Mesothelial cell of epicardium (in vitro differentiated cells): ENCODE results near the gene KLF14. TPM values are rescaled to one million over a fixed set of nuclear protein-coding genes. Genes with fewer than 3 reads are reported as not detected.

Experiments
- DNase-seq, 2 experiments: peaks; one replicate each; pipeline ENCODE4 v3.0.0; 2021; ENCODE audit warnings: low spot score in 2 of 2; ENCODE audit not compliant: unreplicated experiment in 2 of 2
- H3K27ac Mint-ChIP-seq: 2 replicates; pipeline ENCODE4 v1.8.0; 2021; ENCODE audit warnings: mixed read lengths
- H3K27me3 Mint-ChIP-seq: 2 replicates; pipeline ENCODE4 v1.8.0; 2021; ENCODE audit warnings: low read depth, mixed read lengths
- H3K36me3 Mint-ChIP-seq: 2 replicates; pipeline ENCODE4 v1.8.0; 2021; ENCODE audit warnings: mixed read lengths
- H3K4me1 Mint-ChIP-seq: 2 replicates; pipeline ENCODE4 v1.8.0; 2021; ENCODE audit warnings: mixed read lengths
- H3K4me3 Mint-ChIP-seq: 2 replicates; pipeline ENCODE4 v1.8.0; 2021; ENCODE audit warnings: mild to moderate bottlenecking, moderate library complexity, mixed read lengths
- H3K9me3 Mint-ChIP-seq: 2 replicates; pipeline ENCODE4 v1.8.0; 2021; ENCODE audit warnings: mixed read lengths
- CTCF ChIP-seq: fragments of 200-600 bp; sonication (generic); IDR thresholded peaks from one replicate; pipeline ENCODE4 v1.5.0; 2021; ENCODE audit warnings: antibody characterized with exemption; ENCODE audit not compliant: unreplicated experiment
- total RNA-seq: library from RNA; stranded (reverse); gene quantifications from 3 replicates; pipeline ENCODE4 v1.2.1, GENCODE V29; 2021

The KLF14 gene
- total RNA-seq, 1 donor from 2014 or later: 0.87 TPM

GRCh38 chr7:130741331-130741995 is 7.5 kb upstream of the KLF14 start:
- DNase-seq: no peak
- no peaks in the 10 kb centered on the region for H3K9me3 Mint-ChIP-seq
- H3K27ac Mint-ChIP-seq: no peak overlapping the region
- H3K36me3 Mint-ChIP-seq: no peaks in the 10 kb centered on the region
- H3K4me3 Mint-ChIP-seq: no peak overlapping the region
- H3K4me1 Mint-ChIP-seq: no peaks in the 10 kb centered on the region
- TF ChIP-seq CTCF: no peak
- peaks cover 52% of the 10 kb centered on the region for H3K27me3 Mint-ChIP-seq

GRCh38 chr7:130740606-130741005 is 6.6 kb upstream of the KLF14 start:
- no peak for TF ChIP-seq CTCF
- Mint-ChIP-seq H3K27me3 (peaks cover 54% of the 10 kb centered on the region), H3K4me1 (no peaks in the 10 kb centered on the region), H3K36me3 (no peaks in the 10 kb centered on the region), H3K4me3 (no peak overlapping the region), H3K9me3 (no peaks in the 10 kb centered on the region), H3K27ac (no peak overlapping the region)
- no peak for DNase-seq

- H3K27ac Mint-ChIP-seq: no peak overlapping the region
- H3K36me3 Mint-ChIP-seq: peaks cover 7% of the 10 kb centered on the region
- H3K4me1 Mint-ChIP-seq: peaks cover 4% of the 10 kb centered on the region
- no peak overlapping the region for H3K4me3 Mint-ChIP-seq
- H3K9me3 Mint-ChIP-seq: peaks cover 9% of the 10 kb centered on the region
- no peak for TF ChIP-seq CTCF
- peaks cover 63% of the 10 kb centered on the region for H3K27me3 Mint-ChIP-seq
- no peak for DNase-seq
These were observed 2.4 kb upstream of the KLF14 start for GRCh38 chr7:130736298-130736900.

- no peak for TF ChIP-seq CTCF
- Mint-ChIP-seq H3K36me3 (peaks cover 8% of the 10 kb centered on the region), H3K4me1 (peaks cover 4% of the 10 kb centered on the region), H3K27me3 (peaks cover 76% of the 10 kb centered on the region), H3K9me3 (peaks cover 22% of the 10 kb centered on the region), H3K27ac (peak overlapping the region; percentile 90), H3K4me3 (peak overlapping the region; percentile 77)
- DNase-seq: no peak
These were observed 1.1 kb upstream of the KLF14 start for GRCh38 chr7:130734815-130735716.

- Mint-ChIP-seq H3K27me3 (peaks cover 91% of the 10 kb centered on the region), H3K4me1 (peaks cover 4% of the 10 kb centered on the region), H3K4me3 (peak overlapping the region; percentile 61), H3K9me3 (peaks cover 27% of the 10 kb centered on the region), H3K36me3 (peaks cover 11% of the 10 kb centered on the region), H3K27ac (no peak overlapping the region)
- DNase-seq: peak in 1 of 2 experiments; percentile 19
- no peak for TF ChIP-seq CTCF
These were observed 752 bp downstream of the KLF14 start for GRCh38 chr7:130732980-130733930.
